GM18498 (cell line): ENCODE measurements around the gene OSBPL5.
"Not testable (repeated sequence)": the region's sequence is repeated elsewhere in the genome, so short reads cannot be mapped to it uniquely, and the experiment has no call there.

Experiments
- ATAC-seq: cut with Tn5 transposase; IDR thresholded peaks from one replicate; pipeline ENCODE4 v1.9.1; 2021; ENCODE audit warnings: mild to moderate bottlenecking, moderate library complexity; ENCODE audit not compliant: unreplicated experiment

OSBPL5 gene

DNA sequence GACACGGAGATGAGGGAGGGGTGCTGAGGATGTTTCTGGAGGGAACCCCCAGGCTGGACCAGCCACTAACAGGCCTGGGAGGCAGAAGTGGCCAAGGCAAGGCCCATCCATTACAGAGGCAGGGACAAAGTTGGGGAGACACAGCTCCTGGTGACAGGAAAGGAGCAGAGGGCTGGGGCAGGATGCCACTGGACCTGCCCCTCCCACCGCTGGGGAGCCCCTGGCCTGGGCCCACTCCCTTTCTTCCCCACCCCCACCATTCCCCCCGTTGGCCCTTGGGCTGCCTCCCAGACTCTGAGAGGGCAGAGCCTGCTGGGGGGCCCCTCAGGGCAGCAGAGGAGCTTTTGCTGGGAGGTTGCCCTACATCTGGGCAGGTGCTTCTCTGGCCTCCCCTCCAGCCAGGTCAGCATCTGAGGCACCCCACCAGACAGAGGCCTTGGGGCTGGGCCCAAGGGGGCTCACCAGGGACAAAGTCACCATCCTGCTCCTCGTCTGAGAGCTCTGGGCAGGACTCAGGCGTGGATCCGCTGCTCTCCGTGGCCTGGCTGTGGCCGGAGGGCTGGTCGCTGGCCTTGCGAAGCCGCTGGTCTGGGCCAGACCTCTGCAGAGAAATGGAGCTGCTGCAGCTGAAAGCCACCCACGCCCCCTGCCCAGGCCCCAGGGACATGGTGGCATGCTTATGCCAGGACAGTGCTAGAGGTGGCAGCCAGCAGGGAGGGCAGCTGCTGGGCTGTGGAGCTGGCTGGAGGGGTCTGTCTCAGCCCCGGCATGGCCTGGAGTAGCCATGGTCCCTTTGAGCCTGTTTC, 74.8 kb downstream of the OSBPL5 start:
- no peak for ATAC-seq

DNA sequence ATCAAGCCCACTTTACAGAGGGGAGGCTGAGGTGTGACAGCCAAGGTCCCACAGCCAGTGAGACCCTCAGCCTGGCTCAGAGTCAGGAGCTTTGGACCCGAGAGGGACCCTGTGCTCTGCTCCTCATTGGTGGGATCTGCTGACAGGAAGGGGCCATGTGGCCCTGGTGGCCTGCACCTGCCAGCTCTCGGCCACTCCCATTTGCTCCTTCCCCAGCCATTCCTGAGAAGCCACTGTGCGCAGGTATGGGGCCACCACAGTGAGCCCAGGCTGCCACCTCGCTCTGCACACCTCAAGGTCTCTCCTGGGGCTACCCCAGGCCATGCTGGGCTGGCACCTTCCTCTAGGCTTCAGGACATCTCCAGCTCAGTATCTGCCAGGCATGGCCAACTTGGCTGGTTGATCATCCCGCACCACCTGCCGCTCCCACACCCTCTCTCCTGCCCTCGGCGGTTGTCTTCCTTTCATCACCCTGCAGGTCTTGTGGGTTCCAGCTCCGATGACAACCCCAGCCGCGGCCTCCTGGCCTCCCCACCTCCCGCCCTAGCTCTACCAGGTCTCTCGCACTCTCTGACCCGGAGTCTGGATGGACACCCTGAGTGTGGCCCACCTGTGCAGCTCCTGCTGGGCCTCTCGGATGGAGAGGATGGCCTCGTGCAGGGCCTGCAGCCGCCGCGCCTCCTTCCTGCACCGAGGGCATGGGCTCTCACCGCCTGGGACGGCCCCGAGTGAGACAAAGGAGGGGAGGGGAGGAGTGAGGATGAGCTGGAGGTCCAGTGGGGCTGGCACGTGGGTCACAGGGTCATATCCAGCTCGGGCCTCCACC, 75.7 kb downstream of the OSBPL5 start:
- no peak for ATAC-seq

DNA sequence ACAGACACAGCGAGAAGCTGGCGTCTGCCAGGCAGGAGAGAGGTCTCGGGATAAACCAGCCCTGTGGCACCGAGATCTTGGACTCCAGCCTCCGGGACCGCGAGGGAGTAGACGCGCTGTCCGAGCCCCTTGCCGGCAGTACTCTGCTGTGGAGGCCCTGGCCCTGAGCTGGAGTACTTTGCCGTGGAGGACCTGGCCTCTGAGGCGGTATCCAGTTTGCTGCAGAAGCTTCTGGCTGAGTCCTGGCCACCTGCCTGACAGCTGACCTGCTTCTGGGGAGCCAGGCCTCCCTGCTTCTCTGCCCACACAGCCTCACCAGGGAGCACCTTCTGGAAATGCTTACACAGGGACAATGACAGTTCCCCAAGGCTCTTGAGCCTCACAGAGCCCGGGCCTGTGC, 76.3 kb downstream of the OSBPL5 start:
- no peak for ATAC-seq

DNA sequence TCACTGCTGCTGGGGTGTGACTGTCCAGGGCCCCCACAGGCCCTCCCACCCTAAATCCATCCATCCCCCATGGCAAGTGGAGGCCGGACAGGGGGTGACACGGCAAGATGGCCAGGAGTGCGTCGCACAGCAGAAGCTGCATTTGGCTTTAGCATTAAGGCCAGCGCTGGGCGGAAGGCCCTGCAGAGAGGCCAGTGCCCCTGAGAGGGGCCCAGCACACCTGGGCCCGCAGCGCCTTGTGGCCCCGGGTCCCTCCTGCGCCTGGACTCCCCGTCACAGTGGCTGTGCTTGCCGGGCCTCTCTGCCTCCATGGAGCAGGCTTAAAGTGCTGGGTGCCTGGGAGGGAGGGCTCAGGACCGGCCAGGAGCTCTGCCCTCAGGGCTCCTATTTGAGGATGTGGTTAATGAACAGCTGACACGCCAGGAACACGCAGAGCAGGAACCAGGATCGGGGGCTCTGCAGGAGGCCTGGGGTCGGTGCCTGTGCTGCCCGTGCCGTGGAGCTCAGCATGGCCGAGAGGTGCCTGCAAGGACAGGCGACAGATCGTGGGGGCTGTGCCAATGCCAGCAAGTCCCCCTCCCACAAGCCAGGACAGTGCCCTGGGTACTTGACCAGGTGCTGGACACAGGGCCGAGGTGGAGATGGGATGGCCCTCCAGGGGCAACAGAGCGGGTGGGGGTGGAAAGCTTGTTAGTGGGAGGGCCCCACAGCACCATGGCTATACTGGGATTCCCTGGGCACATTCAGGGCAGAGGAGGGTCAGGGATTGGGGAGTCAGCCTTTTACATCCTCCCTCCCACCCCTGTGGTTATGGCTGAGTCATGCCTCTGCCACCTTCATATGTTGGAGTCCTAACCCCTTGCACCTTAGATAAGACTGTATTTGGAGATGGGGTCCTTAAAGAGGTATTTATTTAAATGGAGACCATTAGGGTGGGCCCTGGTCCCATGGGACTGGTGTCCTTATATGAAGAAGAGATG, 77.0 kb downstream of the OSBPL5 start:
- ATAC-seq: no peak

DNA sequence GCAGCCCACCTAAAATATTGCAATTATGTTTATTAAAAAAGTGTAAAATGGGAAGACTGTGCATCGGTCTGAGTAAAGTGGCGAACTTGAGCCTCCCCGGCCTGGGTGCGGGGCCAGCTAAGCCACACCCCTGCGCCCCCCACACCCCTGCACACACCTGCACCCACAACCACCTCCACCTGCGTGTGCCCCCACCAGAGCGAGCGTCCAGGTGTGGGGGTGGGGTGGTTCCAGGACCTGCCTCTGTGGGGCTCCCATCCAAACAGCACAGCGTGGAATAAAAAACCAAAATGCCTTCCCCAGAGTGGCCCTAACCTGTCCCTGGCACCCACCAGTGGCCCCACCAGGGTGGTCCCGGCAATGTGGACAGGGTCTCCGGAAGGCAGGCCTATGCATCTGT, 77.7 kb downstream of the OSBPL5 start:
- ATAC-seq: no peak

DNA sequence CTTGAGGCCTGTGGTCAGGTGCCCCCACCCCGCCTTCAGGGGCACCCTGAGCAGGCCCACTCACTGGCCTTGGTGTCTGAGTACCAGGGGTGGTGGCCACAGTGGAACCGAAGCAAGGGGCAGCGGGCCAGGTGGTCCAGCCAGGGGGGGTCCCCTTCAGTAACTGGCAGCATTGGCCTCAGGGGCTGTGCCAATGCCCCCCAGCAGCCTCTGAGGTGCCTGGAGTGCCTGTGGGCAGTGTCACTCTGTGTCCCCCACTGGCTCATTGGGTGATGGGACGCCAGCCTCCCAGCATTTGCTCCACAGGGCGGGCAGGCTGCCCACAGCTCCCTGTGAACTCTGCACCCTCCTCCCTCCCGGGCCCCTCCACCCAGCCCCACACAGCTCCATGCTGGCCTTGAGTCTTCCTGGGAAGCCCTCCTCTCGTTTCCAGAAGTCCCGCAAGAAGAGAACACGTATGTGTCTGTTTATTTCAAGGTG, 78.4 kb downstream of the OSBPL5 start:
- ATAC-seq: no peak

DNA sequence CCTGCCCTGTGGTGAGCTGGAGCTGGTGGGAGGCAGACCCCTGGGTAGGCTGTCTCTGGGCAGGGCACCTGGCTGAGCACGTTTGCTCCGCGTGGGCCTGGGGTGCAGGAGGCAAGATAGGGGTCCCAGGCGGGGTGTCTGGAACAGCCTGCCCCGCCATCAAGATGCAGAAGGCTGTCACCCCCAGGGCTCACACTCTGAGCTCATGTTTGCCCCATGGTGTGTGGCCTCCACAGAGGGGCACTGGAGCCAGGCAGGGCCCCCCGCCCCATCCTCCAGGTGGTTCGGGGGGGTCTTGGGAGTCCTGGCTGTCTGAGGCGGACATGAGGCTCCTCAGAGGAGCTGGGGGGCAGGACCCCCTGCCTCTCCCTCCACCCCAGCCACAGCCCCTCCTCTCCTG, 79.0 kb downstream of the OSBPL5 start:
- ATAC-seq: no peak

DNA sequence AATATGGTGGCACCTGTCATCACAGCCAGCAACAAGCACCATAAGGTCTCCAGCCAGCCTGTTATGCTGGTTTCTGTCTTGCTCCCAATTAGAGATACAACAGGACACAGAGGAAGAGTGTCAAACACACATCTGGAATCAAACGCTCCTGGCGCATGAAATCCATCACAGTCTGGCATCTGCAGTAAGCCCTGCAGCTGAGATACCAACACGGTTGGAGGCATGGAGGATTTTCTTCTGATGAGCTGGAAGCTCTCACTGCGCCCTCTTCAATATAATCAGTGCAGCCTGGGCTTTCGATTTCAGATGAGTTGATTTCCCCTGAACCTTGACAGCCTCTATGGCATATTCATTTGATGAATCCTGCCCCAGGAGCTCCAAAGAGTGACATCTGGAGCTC, 80.1 kb downstream of the OSBPL5 start:
- ATAC-seq: no peak

DNA sequence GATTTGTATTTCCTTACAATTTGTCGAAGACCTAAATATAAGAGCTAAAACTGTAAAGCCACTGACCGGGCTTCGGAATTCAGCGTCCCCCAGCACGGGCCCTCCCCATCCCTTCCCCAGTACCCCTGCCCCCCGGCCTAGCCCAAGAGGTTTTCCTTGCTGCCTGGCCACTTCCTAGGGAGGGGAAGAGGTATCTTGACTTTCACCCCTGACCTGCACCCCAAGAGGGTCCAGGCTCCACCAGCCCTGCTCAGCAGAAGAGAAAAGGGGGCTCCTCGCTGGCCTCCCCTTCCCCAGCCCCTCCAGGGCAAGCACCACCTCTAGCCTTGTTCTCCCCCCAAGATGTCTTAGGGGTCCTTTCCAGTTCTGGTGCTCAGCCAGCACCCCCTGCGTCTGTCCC, 81.8 kb downstream of the OSBPL5 start:
- ATAC-seq: no peak

DNA sequence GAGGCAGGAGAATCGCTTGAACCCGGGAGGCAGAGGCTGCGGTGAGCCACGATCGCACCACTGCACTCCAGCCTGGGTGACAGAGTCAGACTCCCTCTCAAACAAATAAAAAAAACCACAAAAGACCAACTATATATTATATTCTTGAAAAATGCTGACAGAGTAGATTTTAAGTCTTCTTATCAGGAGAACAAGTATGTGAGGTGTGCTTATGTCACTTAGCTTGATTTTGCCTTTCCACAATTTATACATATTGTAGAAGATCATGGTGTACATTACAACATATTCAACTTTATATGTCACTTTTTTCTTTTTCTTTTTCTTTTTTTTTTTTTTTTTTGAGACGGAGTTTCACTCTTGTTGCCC, 83.7 kb downstream of the OSBPL5 start:
- no peak for ATAC-seq

DNA sequence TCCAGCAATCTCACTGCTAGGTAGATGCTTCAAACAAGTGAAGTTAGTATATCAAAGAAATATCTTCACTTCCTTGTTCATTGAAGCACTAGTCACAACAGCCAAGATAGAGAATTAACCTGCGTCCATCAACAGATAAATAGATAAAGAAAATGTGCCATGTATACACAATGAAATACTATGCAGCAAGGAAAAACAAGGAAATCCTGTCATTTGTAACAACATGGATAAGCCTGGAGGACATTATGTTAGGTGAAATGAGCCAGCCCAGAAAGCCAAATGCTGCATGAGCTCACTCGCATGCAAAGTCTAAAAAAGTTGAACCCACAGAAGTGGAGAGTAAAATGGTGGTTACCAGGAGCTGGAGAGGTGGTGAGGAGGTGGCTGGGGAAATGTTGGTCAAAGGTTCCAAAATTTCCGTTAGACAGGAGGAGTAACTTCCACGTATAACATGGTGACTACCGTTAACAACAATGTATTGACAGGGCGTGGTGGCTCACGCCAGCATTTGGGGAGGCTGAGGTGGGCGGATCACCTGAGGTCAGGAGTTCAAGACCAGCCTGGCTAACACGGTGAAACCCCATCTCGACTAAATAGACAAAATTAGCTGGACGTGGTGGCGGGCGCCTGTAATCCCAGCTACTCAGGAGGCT, 84.3 kb downstream of the OSBPL5 start:
- ATAC-seq: no peak

DNA sequence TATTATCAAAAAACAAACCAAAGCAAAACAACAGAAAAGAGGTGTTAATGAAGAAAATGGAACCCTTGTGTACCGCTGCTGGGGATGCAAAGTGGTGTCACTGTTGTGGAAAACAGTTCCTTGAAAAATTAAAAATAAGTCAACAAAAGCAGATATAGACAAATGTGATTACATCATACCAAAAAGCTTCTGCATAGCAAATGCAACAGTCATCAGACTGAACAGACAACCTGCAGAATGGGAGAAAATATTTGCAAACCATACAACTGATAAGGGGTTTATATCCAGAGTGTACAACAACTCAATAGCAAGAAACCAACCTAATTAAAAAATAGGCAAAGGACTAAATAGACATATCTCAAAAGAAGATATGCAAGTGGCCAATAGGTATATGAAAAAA, 85.0 kb downstream of the OSBPL5 start:
- no peak for ATAC-seq

DNA sequence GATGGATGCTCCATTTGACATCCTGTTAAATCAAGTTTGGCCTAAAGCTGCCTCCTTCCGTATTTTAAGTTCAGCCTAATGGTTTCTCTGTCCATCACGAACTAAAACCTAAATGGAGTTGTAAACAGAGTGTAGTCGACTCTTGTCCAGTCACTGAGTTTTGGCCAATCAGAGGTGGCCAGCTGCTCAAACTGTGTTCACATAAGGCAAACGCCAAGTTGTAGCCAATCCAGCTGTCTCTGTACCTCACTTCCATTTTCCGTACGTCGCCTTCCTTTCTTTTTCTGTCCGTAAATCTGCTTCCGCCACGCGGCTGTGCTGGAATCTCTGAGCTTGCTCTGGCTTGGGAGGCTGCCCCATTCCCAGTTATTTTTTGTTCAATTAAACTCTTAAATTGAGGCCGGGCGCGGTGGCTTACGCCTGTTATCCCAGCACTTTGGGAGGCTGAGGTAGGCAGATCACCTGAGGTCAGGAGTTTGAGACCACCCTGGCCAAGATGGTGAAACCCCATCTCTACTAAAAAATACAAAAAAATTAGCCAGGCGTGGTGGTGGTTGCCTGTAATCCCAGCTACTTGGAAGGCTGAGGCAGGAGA, 87.2 kb downstream of the OSBPL5 start:
- no peak for ATAC-seq

DNA sequence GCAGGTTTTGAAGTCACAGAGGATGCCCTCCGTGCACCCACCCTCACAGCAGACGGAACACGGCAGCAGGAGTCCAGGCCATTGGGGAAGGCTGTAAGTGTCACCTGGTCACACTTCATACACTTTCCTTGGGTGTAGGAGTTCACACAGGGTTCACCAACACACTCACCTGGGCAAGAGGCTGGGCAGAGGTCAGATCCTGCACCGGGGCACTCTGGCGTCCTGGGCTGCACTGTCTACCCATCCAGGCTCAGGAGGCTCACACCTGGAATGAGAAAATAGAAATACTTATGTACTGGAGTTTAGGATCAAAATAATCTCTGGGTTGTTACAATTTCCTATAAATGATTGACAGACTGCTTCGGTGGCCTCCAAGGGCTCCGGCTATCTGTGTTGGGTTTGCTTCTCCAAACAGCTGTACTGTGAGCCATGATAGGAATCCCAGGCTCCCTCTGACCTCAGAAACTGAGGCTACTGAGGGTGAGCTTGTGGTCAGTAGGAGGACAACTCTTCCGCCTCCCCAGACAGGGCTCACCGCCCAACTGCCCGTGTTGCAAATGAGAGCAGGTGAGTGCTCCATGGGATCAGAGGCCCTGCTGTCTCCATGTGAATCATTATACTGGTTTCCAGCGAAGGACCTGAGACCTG, 87.8 kb downstream of the OSBPL5 start:
- no peak for ATAC-seq

DNA sequence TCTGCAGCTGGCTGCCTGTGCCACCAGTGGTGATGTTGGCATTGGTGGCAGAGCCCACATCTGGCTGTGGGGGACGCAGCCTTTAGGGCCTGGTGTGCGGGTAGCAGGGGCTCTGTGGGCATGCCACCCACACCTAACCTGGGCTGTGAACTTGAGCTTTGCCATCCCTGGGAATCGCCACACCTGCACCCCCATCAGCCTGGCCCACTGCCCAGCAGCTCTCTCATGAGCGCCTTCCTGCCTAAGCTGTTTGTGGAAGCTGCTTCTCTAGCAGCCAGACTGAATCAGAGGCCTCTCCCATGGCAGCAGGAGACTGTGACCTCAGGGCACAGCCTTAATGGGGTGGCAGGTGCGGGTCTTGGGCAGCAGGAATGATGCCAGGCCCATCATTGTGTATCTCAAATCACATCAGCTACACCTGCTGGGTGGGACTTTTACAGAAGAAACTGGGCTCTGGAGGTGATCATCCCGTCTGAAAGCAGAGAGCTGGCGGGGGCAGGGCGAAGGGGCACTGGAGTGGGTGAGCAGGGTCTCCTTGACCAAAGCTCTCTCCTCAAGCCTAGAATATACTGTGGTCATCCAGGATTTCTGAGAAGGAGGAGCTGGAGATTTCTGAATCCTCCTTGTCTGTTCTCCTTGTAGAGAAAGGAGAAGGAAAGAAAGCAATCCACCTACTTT, 90.1 kb downstream of the OSBPL5 start:
- no peak for ATAC-seq

DNA sequence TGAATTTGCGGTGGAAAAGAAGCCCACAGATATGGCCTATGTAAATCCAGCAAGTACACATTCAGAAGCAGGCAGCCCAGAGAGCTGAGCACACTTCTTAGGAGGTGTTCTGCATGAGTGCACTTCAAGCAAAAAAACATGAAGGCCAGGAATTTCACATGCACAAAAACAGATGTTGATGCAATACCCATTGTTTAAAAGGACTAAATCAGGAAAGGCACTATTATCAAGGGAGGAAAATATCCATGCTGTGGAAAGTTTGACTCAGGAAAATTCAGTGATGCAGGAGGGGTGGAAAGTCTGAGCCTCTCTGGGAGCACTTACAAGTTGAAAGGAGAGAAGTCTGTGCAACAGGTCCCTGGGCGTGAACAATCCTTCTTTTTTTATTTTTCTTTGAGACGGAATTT, 92.1 kb downstream of the OSBPL5 start:
- no peak for ATAC-seq

DNA sequence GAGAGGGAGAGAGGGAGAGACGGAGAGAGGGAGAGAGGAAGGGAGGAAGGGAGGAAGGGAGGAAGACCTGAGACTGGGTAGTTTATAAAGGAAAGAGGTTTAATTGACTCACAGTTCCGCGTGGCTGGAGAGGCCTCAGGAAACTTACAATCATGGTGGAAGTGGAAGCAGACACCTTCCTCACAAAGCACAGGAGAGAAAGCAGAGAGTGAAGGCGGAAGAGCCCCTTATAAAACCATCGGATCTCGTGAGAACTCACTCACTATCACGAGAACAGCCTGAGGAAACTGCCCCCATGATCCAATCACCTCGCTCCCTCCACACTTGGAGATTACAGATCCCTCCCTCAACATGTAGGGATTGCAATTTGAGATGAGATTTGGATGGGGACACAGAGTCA, 95.7 kb downstream of the OSBPL5 start:
- no peak for ATAC-seq

DNA sequence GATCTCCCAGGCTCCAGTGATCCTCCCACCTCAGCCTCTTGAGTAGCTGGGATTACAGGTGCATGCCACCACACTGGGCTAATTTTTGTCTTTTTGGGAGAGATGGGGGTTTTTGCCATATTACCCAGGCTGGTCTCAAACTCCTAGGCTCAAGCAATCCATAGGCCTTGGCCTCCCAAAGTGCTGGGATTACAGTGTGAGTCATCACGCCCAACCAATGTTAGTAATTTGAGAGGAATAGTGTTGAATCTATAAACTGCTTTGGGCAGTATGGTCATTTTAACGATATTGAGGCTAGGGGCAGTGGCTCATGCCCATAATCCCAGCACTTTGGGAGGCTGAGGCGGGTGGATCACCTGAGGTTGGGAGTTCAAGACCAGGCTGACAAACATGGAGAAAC, 98.8 kb downstream of the OSBPL5 start:
- not testable (repeated sequence) for ATAC-seq

DNA sequence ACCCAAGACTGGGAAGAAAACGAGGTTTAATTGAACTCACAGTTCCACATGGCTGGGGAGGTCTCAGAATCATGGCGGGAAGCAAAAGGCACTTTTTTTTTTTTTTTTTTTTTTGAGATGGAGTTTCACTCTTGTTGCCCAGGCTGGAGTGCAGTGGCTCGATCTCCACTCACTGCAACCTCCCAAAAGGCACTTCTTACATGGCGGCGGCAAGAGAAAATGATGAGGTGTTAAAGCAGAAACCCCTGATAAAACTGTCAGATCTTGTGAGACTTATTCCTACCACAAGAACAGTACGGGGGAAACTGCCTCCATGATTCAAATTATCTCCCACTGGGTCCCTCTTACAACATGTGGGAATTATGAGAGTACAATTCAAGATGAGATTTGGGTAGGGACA, 100.4 kb downstream of the OSBPL5 start:
- not testable (repeated sequence) for ATAC-seq
